GM12878 (cell line): ENCODE measurements around the gene LARGE1. TPM values are rescaled to one million over a fixed set of nuclear protein-coding genes. Genes with fewer than 3 reads are reported as not detected.

Source experiments
- ATAC-seq: fragments of 200-7000 bp; cut with Tn5 transposase; 3 replicates; pipeline ENCODE4 v1.9.1; 2020; ENCODE audit warnings: mild to moderate bottlenecking, moderate library complexity
- BruUV-seq: library from RNA; stranded (reverse); fragments of 400-500 nt; replicated peaks from 2 replicates; lab custom pipeline; 2021; lab: Mats Ljungman, UMichigan
- CTCF ChIA-PET: fragments of 300-600 bp; sonication (Branson Sonifier 250); formaldehyde crosslinking; extraction: SDS; loops from one replicate; lab custom pipeline; 2021; ENCODE audit warnings: inconsistent platforms; lab: Yijun Ruan, JAX
- POLR2A ChIA-PET: fragments of 350-600 bp; formaldehyde crosslinking; extraction: SDS; loops from one replicate; lab custom pipeline; 2021; ENCODE audit warnings: inconsistent platforms; lab: Charles Lee
- RAD21 ChIA-PET: fragments of 300-600 bp; sonication (Branson Sonifier 250); formaldehyde crosslinking; loops from one replicate; lab custom pipeline; 2023; ENCODE audit warnings: antibody characterized with exemption; ENCODE audit not compliant: unreplicated experiment; lab: Charles Lee
- SMC1A ChIA-PET: fragments of 300-600 bp; sonication (Branson Sonifier 250); formaldehyde crosslinking; loops from one replicate; lab custom pipeline; 2023; ENCODE audit not compliant: unreplicated experiment, uncharacterized antibody; lab: Charles Lee
- DNase-seq: peaks from one replicate; pipeline ENCODE4 v3.0.0-alpha.2; 2011; ENCODE audit warnings: low read depth, low spot score
- FAIRE-seq: peaks from 3 replicates; lab custom pipeline; 2011; peaks lifted over from hg19 to GRCh38; lab: Jason Lieb, UNC
- H2AFZ ChIP-seq: 2 replicates; pipeline ENCODE4 v1.6.0; 2011; ENCODE audit warnings: low read depth, low read length, control low read depth; ENCODE audit not compliant: control insufficient read depth
- H3K27ac ChIP-seq: 2 replicates; pipeline ENCODE4 v1.5.1; 2011; ENCODE audit warnings: control low read depth; ENCODE audit not compliant: control insufficient read depth, insufficient read depth
- H3K27me3 ChIP-seq, 2 experiments: replicated peaks in 1 of 2; 2 replicates each; pipeline versions ENCODE4 v1.6.0 to v1.6.1; 2011; ENCODE audit warnings: low read length in 1 of 2; ENCODE audit not compliant: control insufficient read depth in 2 of 2, insufficient read depth in 2 of 2
- H3K36me3 ChIP-seq, 2 experiments: 2 replicates each; pipeline ENCODE4 v1.5.1; 2011; ENCODE audit warnings: low read length in 1 of 2; ENCODE audit not compliant: control insufficient read depth in 2 of 2, insufficient read depth in 2 of 2
- H3K4me1 ChIP-seq: 2 replicates; pipeline ENCODE4 v1.6.1; 2011; ENCODE audit warnings: mild to moderate bottlenecking, low read length, moderate library complexity, mixed read lengths; ENCODE audit not compliant: control insufficient read depth, insufficient read depth
- H3K4me2 ChIP-seq: 2 replicates; pipeline ENCODE4 v1.6.0; 2011; ENCODE audit warnings: control low read depth; ENCODE audit not compliant: control insufficient read depth, insufficient read depth
- H3K4me3 ChIP-seq: fragments of 200-600 bp; sonication (generic); 2 replicates; pipeline ENCODE4 v1.5.1; 2016
- H3K79me2 ChIP-seq: 2 replicates; pipeline ENCODE4 v1.6.0; 2011; ENCODE audit warnings: low read length; ENCODE audit not compliant: control insufficient read depth, insufficient read depth
- H3K9ac ChIP-seq: 2 replicates; pipeline ENCODE4 v1.8.0; 2011; ENCODE audit warnings: low read length, control low read depth, mixed read lengths; ENCODE audit not compliant: control insufficient read depth, insufficient read depth
- H3K9me3 ChIP-seq: replicated peaks from 3 replicates; pipeline ENCODE4 v1.5.1; 2011; ENCODE audit warnings: mild to moderate bottlenecking, low read length; ENCODE audit not compliant: control insufficient read depth, insufficient read depth
- H4K20me1 ChIP-seq: 2 replicates; pipeline ENCODE4 v1.6.0; 2011; ENCODE audit not compliant: control insufficient read depth, insufficient read depth
- ASH2L ChIP-seq: fragments of 300-600, 200-600 bp; sonication (generic); IDR thresholded peaks from 2 replicates; pipeline ENCODE4 v1.6.1; 2017; ENCODE audit warnings: low read depth, mild to moderate bottlenecking, borderline replicate concordance
- BHLHE40 ChIP-seq, 2 experiments: fragments of 450-650 bp in 1 of 2; IDR thresholded peaks; 2 replicates each; pipeline ENCODE4 v1.6.1; 2011 to 2017; ENCODE audit warnings: low read depth in 2 of 2, borderline replicate concordance in 1 of 2, improper control_type of control experiment in 1 of 2, low read length in 1 of 2, mild to moderate bottlenecking in 1 of 2
- EGR1 ChIP-seq, 2 experiments: IDR thresholded peaks; 1 replicate in 1 of 2; 2 replicates in 1 of 2; pipeline ENCODE4 v1.6.1; 2011 to 2012; ENCODE audit warnings: low read depth in 2 of 2, low read length in 2 of 2, borderline replicate concordance in 1 of 2, mild to moderate bottlenecking in 1 of 2, moderate library complexity in 1 of 2
- ESRRA ChIP-seq: IDR thresholded peaks from 2 replicates; pipeline ENCODE4 v1.6.1; 2012; ENCODE audit warnings: mild to moderate bottlenecking, low read length, improper control_type of control experiment
- HDGF ChIP-seq: fragments of 450-650 bp; IDR thresholded peaks from 2 replicates; pipeline ENCODE4 v1.6.1; 2016; ENCODE audit warnings: antibody characterized with exemption
- IRF4 ChIP-seq: IDR thresholded peaks from 2 replicates; pipeline ENCODE4 v1.6.1; 2011; ENCODE audit warnings: low read depth, low read length
- PAX8 ChIP-seq: fragments of 450-650 bp; IDR thresholded peaks from 2 replicates; pipeline ENCODE4 v1.6.1; 2017; ENCODE audit warnings: mild to moderate bottlenecking, moderate library complexity
- POLR2A ChIP-seq: IDR thresholded peaks from 2 replicates; pipeline ENCODE4 v1.6.1; 2011; ENCODE audit warnings: low read depth, mild to moderate bottlenecking, low read length
- RAD51 ChIP-seq: fragments of 450-650 bp; IDR thresholded peaks from 2 replicates; pipeline ENCODE4 v1.6.1; 2016; ENCODE audit warnings: moderate library complexity, mild to moderate bottlenecking, inconsistent platforms
- TCF3 ChIP-seq: IDR thresholded peaks from 2 replicates; pipeline ENCODE4 v1.6.1; 2012; ENCODE audit warnings: low read depth, mild to moderate bottlenecking, low read length, borderline replicate concordance; ENCODE audit not compliant: insufficient read depth
- ZNF217 ChIP-seq: fragments of 450-650 bp; IDR thresholded peaks from 2 replicates; pipeline ENCODE4 v1.6.1; 2017; ENCODE audit warnings: antibody characterized with exemption, mild to moderate bottlenecking
- WGBS: methylation state at CpG from one replicate; pipeline ENCODE4 v1.1.6; 2016; ENCODE audit warnings: low lambda C conversion rate; ENCODE audit not compliant: insufficient replicate concordance, insufficient coverage; ENCODE audit errors: missing lambda C conversion rate; 5-methylcytosine and 5-hydroxymethylcytosine counted together
- in situ Hi-C: fragments of 300-500 bp; cut with MboI; formaldehyde crosslinking; loops from 9 replicates; pipeline ENCODE4 v1.14.3; 2018; ENCODE audit warnings: mixed read lengths
- intact Hi-C: fragments of 100-400 bp; cut with micrococcal nuclease; formaldehyde crosslinking; loops from one replicate; pipeline ENCODE4 v1.14.2; 2022; ENCODE audit not compliant: unreplicated experiment
- polyA plus RNA-seq, 11 experiments: library from polyadenylated mRNA; depleted of rRNA in 4 of 11; unstranded in 6 of 11; stranded (reverse) in 5 of 11; fragments of >200 nt; fragmentation: Nextera tagmentation in 4 of 11; fragmentation: Illumina TruSeq in 1 of 11; extraction: Ambion mirVana in 4 of 11; extraction: Trizol in 1 of 11; gene quantifications; 1 replicate in 1 of 11; 2 replicates in 10 of 11; pipeline versions ENCODE4 v1.2.1 to v1.2.3, GENCODE V29; 2011 to 2016; ENCODE audit warnings: inconsistent platforms in 2 of 11, missing spikeins in 2 of 11, low read depth in 1 of 11
- total RNA-seq, 4 experiments: library from RNA; depleted of rRNA in 3 of 4; stranded (reverse); fragments of >200 nt in 3 of 4; fragmentation: Illumina TruSeq in 1 of 4; extraction: Trizol in 1 of 4; gene quantifications; 2 replicates each; pipeline versions ENCODE4 v1.2.1 to v1.2.3, GENCODE V29; 2013 to 2021
- TF ChIP-seq, protein P1 (sequence below): fragments of 150-350 bp; IDR thresholded peaks from 2 replicates; pipeline ENCODE4 v1.6.1; 2016; ENCODE audit warnings: low read depth, low read length
- TF ChIP-seq, protein P2 (sequence below): IDR thresholded peaks from 2 replicates; pipeline ENCODE4 v1.6.1; 2011; ENCODE audit warnings: borderline replicate concordance, low read depth, mild to moderate bottlenecking, moderate library complexity, mixed read lengths, low read length; ENCODE audit not compliant: insufficient read depth; ENCODE audit errors: extremely low read length
- TF ChIP-seq, protein P3 (sequence below): IDR thresholded peaks from 2 replicates; pipeline ENCODE4 v1.6.1; 2012; ENCODE audit warnings: low read depth, low read length, improper control_type of control experiment
- TF ChIP-seq, protein P4 (sequence below): IDR thresholded peaks from 2 replicates; pipeline ENCODE4 v1.6.1; 2012; ENCODE audit warnings: improper control_type of control experiment, low read depth, low read length; ENCODE audit not compliant: insufficient replicate concordance

Gene LARGE1
- total and polyA plus RNA-seq, 10 of the 15 experiments (the other 5 are each of a cell fraction or from before 2014, with no cell fraction given): 3.2 to 41.4 (median 17.3) TPM

DNA sequence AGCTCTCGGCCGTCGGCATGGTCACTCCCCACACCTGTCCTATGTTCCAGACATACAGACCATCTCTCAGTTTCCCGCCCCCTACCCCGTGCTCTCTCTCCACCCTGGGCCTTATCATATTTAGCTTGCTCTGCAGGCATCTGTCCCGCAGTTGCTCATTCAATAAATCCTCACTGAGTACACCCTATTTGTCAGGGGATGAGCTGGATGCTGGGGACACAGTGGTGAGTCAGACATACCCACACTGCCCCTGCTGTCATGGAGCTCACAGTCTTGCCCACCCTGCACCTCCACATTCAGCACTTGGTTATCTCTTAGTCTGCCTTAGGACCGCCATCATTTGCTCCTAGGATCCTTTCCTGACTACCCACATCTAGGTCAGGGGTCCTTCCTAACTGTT is 313.8 kb downstream of the LARGE1 start:
- Histone ChIP-seq H3K4me1 (no peaks in the 10 kb centered on the region), H2AFZ (no peak overlapping the region), H3K27ac (no peak overlapping the region), H3K4me2 (no peak overlapping the region), H3K4me3 (no peak overlapping the region), H3K27me3 (no peaks in the 10 kb centered on the region), H3K9ac (no peak overlapping the region), H3K79me2 (no peaks in the 10 kb centered on the region), H3K9me3 (no peaks in the 10 kb centered on the region), H3K36me3 (no peaks in the 10 kb centered on the region; a peak in 3 of 4 replicates), H4K20me1 (no peaks in the 10 kb centered on the region)
- ATAC-seq (no peak), FAIRE-seq (no peak), DNase-seq (no peak)
- ChIA-PET RAD21 (no interaction called here), SMC1A (no interaction called here), CTCF (no interaction called here), POLR2A (no interaction called here)
- BruUV-seq: no TSS peak
- in situ Hi-C loops (no loop called here), intact Hi-C loops (no loop called here)
- 88% methylated on average over 7 of the region's 7 CpGs for WGBS
- TF ChIP-seq PAX8 (no peak), BHLHE40 (IDR thresholded peaks at IDR 0.05; ENCODE audit: borderline replicate concordance in 1 of 2, low read depth in 2 of 2, low read length in 1 of 2) (no peak), IRF4 (no peak), ASH2L (no peak), HDGF (no peak), POLR2A (no peak), RAD51 (no peak), TCF3 (no peak), ESRRA (no peak), ZNF217 (no peak), EGR1 (IDR thresholded peaks at IDR 0.05; ENCODE audit: borderline replicate concordance in 1 of 2, low read depth in 2 of 2, low read length in 2 of 2) (no peak)
- TF ChIP-seq, protein P1, sequence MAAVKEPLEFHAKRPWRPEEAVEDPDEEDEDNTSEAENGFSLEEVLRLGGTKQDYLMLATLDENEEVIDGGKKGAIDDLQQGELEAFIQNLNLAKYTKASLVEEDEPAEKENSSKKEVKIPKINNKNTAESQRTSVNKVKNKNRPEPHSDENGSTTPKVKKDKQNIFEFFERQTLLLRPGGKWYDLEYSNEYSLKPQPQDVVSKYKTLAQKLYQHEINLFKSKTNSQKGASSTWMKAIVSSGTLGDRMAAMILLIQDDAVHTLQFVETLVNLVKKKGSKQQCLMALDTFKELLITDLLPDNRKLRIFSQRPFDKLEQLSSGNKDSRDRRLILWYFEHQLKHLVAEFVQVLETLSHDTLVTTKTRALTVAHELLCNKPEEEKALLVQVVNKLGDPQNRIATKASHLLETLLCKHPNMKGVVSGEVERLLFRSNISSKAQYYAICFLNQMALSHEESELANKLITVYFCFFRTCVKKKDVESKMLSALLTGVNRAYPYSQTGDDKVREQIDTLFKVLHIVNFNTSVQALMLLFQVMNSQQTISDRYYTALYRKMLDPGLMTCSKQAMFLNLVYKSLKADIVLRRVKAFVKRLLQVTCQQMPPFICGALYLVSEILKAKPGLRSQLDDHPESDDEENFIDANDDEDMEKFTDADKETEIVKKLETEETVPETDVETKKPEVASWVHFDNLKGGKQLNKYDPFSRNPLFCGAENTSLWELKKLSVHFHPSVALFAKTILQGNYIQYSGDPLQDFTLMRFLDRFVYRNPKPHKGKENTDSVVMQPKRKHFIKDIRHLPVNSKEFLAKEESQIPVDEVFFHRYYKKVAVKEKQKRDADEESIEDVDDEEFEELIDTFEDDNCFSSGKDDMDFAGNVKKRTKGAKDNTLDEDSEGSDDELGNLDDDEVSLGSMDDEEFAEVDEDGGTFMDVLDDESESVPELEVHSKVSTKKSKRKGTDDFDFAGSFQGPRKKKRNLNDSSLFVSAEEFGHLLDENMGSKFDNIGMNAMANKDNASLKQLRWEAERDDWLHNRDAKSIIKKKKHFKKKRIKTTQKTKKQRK: no peak
- TF ChIP-seq, protein P2, sequence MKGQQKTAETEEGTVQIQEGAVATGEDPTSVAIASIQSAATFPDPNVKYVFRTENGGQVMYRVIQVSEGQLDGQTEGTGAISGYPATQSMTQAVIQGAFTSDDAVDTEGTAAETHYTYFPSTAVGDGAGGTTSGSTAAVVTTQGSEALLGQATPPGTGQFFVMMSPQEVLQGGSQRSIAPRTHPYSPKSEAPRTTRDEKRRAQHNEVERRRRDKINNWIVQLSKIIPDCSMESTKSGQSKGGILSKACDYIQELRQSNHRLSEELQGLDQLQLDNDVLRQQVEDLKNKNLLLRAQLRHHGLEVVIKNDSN: no peak
- TF ChIP-seq, protein P3, sequence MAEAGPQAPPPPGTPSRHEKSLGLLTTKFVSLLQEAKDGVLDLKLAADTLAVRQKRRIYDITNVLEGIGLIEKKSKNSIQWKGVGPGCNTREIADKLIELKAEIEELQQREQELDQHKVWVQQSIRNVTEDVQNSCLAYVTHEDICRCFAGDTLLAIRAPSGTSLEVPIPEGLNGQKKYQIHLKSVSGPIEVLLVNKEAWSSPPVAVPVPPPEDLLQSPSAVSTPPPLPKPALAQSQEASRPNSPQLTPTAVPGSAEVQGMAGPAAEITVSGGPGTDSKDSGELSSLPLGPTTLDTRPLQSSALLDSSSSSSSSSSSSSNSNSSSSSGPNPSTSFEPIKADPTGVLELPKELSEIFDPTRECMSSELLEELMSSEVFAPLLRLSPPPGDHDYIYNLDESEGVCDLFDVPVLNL: no peak
- TF ChIP-seq, protein P4, sequence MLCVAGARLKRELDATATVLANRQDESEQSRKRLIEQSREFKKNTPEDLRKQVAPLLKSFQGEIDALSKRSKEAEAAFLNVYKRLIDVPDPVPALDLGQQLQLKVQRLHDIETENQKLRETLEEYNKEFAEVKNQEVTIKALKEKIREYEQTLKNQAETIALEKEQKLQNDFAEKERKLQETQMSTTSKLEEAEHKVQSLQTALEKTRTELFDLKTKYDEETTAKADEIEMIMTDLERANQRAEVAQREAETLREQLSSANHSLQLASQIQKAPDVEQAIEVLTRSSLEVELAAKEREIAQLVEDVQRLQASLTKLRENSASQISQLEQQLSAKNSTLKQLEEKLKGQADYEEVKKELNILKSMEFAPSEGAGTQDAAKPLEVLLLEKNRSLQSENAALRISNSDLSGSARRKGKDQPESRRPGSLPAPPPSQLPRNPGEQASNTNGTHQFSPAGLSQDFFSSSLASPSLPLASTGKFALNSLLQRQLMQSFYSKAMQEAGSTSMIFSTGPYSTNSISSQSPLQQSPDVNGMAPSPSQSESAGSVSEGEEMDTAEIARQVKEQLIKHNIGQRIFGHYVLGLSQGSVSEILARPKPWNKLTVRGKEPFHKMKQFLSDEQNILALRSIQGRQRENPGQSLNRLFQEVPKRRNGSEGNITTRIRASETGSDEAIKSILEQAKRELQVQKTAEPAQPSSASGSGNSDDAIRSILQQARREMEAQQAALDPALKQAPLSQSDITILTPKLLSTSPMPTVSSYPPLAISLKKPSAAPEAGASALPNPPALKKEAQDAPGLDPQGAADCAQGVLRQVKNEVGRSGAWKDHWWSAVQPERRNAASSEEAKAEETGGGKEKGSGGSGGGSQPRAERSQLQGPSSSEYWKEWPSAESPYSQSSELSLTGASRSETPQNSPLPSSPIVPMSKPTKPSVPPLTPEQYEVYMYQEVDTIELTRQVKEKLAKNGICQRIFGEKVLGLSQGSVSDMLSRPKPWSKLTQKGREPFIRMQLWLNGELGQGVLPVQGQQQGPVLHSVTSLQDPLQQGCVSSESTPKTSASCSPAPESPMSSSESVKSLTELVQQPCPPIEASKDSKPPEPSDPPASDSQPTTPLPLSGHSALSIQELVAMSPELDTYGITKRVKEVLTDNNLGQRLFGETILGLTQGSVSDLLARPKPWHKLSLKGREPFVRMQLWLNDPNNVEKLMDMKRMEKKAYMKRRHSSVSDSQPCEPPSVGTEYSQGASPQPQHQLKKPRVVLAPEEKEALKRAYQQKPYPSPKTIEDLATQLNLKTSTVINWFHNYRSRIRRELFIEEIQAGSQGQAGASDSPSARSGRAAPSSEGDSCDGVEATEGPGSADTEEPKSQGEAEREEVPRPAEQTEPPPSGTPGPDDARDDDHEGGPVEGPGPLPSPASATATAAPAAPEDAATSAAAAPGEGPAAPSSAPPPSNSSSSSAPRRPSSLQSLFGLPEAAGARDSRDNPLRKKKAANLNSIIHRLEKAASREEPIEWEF: no peak
